Measurements from ENCODE around the gene OR2T8.

Gene OR2T8

DNA sequence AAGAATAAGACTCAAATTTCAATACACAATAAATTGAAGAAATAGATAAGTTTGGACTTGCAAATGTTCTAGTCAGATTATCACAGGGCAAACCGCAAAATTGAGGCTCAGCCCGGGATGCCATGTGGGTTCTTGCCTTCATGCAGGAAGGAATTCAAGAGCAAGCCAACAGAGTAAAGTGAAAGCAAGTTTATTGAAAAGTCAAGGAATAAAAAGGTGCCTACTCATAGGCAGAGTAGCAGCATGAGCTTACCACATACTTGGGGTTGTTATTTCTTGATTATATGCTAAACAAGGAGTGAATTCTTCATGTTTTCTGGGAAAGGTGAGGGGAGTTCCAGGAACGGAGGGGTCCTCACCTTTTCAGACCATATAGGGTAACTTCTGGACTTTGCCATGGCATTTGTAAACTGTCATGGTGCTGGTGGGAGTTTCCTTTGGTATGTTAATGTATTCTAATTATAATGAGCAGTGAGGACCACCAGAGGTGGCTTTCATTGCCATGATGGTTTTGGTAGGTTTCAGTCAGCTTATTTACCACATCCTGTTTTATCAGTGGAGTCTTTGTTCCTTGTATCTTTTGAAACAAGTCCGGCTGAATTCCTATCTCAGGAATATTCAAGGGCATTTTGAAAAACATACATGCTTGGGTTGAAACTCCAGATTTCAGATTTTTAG lies 43.0 kb downstream of the OR2T8 start:
- DNase-seq (ENCODE audit: low read depth): no peak

DNA sequence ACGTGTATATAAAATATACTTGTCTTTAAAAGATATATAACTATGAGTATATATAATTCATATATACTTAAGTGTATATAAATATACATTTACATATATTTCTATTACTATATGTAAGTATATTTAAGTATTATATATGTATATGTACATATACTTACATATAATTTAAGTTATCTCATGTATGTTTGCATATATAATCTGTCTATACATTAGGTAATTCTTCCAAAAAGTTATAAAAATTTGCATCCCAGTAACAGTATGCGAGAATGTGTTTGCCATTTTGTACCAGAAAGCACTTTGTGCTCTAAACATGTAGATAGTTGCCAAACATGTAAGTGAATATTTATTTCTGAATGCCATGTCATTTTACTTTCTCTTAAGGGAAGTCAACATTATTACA lies 44.9 kb downstream of the OR2T8 start, which contains the start of gene OR2AK2:
Gene OR2AK2, plus strand, starts transcription at position 301 of the 400 bp plus-strand sequence. CDS start 144 bp downstream, outside the sequence.
- no peak for DNase-seq (ENCODE audit: low read depth)

DNA sequence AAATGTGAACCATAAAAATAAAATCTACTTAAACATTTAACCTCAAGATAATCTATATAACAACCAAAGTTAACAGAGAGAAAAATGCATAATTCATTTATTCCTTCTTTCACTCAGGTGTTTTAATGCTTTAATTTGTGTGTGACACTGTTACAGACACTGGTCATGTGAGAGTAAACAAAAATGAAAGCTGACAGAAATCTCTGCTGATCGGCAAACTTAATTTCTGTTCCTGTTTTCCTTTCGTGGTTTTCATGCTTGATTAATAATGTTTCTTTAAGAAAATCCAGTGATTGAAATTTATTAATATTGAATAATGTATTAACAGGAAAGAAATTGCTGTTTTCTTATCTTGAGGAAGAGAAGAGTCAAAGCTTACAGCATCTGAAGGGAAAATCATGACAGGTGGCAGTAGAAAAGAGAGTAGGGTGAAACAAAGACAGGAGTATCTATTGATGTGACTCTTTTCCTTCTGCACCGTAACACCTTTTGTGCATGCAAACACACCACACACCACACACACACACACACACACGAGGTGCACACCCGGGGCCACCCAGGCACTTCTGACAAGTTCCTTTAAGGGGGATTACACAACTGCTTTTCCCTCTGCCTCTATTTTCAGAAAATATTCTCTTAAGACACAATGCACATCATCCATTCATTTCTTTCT lies 46.6 kb downstream of the OR2T8 start:
- no peak for DNase-seq (ENCODE audit: low read depth)

Measured in stromal cell of bone marrow (primary cell).